Tibial nerve (tissue), 4 donors: Measurements from ENCODE around the gene GRID1.

Experiments
- CTCF ChIP-seq, 5 experiments: fragments of 200-600 bp in 3 of 5; fragments of 450-650 bp in 2 of 5; sonication (generic) in 3 of 5; IDR thresholded peaks; one replicate each; pipeline ENCODE4 v1.5.1; 2016 to 2019; ENCODE audit warnings: antibody characterized with exemption in 5 of 5, mild to moderate bottlenecking in 3 of 5, moderate library complexity in 2 of 5
- EP300 ChIP-seq, 2 donors: sonication (generic); formaldehyde crosslinking; IDR thresholded peaks; one replicate each; pipeline ENCODE4 v1.6.1; 2017; ENCODE audit warnings: antibody characterized with exemption in 2 of 2, mild to moderate bottlenecking in 1 of 2
- POLR2A ChIP-seq, 2 donors: fragments of 450-650 bp; IDR thresholded peaks; one replicate each; pipeline ENCODE4 v1.6.1; 2017; ENCODE audit warnings: antibody characterized with exemption in 2 of 2, mild to moderate bottlenecking in 2 of 2, moderate library complexity in 2 of 2

DNA sequence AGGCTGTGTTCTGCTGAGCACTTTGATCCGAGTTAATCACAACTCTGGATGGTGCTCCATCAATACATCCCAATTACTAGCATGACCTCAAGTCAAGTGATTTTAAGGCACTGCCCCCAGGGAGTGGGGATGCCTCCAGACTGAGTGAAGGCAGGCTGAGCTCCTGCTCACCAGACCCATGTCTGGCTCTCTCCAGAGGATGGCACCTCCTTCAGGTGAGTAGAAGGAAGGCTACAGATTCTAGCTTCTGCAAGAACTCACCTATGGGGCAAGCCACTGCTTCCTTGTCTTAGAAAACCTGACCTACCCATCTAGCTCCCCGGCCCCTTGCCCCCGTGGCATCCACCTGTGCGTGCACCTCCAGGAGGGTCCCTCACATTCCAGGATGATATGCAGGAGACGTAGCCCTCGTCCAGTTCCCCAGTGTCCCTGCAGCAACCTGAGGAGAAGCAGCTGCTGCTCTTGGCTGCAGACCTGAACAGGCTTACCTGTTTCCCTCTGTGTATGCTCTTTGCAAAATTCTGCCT, 390.3 kb downstream of the GRID1 start:
- no peak for TF ChIP-seq CTCF (IDR thresholded peaks at IDR 0.05)
- no peak for TF ChIP-seq POLR2A (IDR thresholded peaks at IDR 0.05)
- no peak for TF ChIP-seq EP300 (IDR thresholded peaks at IDR 0.05)
